HG03439 (cell line): ENCODE measurements around the gene MAN1A2.
"Not testable (repeated sequence)": the region's sequence is repeated elsewhere in the genome, so short reads cannot be mapped to it uniquely, and the experiment has no call there.

Source experiments
- ATAC-seq: cut with Tn5 transposase; IDR thresholded peaks from one replicate; pipeline ENCODE4 v1.9.1; 2021; ENCODE audit warnings: mild to moderate bottlenecking, moderate library complexity; ENCODE audit not compliant: unreplicated experiment

The MAN1A2 gene

DNA sequence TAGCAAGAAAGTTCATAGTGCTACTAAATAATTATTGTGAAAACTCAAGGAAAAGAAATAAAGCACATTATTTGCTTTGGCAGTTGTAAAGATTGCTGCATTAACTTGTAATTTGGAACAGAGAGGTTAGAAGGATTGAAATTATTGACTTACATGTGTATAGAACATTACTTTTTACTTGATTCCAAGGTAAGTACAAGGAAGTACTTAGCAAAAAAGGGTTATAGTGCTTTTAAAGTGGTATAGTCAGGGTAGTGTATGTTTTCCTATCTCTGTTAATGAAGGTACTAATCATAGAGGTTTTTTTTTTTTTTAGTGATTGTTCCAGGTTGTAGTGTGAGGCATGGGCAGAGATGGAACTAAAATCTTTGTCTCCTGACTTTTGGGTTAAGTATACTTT, 29.4 kb downstream of the MAN1A2 start:
- no peak for ATAC-seq

DNA sequence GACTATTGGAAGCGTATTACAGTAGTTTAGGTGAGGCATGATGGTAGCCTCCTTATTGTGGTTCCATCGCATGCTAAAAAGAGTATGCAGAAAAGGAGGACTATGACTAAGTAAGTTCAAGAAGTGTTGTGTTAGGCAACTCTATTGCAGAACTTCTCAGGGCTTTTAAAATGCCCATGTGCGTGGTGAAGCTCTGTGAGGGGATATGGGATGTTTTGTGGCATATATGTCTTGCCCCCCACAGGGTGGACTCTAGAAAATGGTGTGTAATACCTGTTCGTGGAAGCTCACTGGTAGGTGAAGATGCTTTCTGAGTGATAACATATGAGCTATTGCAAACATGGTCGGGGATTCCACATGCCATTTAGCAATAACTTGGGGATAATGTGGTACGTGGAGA, 31.7 kb downstream of the MAN1A2 start:
- ATAC-seq, result no peak

DNA sequence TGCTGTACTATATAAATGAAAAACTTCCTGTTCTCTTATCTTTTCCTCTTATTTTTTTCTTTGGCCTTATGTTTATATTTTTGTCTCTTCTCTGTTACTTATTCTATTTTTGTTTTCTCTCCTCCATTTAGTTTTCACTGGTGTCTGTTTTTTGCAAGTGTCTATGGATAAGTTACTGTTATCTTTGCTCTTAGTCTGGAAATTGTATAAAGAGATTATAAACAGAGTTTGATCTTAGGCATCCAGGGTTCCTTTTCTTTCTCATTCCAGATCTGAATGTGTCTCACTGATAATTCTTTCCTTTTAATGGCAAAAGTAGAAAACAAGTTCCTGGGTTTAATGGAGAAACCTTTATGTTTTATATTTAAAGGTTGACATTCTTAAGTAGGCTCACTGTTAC, 34.5 kb downstream of the MAN1A2 start:
- ATAC-seq, result no peak

DNA sequence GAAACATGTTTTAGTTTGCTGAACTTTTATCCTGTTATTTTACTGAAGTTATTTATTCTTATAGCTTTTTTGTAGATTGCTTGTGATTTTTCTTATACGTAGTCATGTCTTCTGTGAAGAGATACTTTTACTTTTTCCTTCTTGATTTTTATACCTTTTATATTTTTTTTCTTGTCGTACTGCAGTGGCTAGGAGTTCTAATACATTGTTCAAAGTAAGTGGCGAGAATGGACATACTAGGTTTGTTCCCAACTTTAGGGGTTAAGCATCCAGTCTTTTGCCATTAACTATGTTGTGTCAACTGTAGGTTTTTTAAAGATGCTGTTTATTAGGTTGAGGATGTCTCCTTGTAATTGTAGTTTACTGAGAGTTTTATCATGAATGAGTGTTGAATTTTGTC, 36.3 kb downstream of the MAN1A2 start:
- ATAC-seq, result no peak

DNA sequence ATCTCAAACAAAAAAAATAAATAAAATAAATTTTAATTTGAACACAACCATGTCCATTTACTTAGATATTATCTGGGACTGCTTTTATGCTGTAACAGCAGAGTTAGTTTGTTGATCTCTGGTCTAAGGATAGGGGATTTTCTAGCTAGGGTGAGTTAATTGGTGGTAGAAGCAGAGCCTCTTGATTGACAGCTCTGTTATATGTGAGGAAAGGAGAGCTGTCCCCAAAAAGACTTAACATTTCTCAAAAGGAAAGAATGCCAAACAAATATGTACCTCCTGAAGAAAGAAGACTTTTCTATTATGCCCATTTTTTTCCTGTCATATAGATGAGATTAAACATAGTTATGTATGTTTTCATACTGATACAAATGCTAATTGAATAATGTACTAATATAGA, 37.8 kb downstream of the MAN1A2 start:
- no peak for ATAC-seq

DNA sequence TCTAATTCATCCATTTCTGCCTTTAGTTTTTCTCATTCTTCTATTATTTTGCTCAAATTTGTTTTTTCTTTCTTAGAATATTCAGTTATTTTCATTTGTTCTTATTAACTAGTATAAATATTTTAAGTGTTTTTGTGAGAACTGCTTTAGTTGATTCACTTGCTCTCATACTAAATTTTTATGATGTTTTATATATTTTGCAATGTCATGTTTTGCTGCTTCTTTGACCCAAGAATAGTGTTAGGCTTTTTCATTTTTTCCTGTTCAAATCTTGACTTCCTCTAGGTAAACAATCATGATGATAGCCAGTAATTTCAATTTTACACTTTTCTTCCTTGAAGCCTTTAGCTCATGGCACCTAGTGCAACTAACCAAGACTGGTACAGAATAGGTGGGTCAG, 45.2 kb downstream of the MAN1A2 start:
- no peak for ATAC-seq

DNA sequence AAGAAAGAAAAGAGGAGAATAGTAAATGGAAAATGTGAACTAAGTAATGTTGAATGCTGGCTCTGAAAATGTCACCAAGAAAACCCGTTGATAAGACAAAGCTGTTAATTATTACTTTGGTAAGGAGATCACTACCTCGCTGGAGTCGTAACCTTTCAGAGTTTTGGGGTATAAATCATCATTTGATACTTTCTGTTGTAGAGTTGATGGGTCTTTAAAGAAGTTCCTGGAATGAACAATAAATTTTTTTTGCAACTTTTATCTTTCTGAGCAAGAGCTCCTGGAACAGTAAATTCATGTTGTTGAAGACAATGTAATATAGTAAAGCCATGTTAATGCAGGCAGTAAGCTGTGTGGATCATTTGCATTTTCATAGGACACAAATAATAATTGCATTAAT, 46.2 kb downstream of the MAN1A2 start:
- no peak for ATAC-seq

DNA sequence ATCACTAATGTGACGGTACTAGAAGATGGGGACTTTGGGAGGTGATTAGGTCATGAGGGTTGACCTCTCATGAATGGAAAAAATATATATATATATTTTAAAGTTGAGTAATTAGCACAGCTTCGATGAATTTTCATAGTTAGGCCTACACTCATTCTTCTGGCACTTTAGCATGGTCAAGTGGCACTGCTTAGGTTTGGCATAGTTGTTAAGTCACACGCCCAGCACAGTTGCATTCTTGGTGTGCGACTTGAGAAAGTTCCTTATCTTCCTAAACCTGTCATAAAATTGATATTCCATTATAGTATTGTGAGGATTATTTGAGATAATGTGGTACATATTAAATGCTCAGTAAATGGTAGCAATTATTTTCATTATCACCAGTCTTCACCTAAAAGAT, 47.7 kb downstream of the MAN1A2 start:
- ATAC-seq, result no peak

DNA sequence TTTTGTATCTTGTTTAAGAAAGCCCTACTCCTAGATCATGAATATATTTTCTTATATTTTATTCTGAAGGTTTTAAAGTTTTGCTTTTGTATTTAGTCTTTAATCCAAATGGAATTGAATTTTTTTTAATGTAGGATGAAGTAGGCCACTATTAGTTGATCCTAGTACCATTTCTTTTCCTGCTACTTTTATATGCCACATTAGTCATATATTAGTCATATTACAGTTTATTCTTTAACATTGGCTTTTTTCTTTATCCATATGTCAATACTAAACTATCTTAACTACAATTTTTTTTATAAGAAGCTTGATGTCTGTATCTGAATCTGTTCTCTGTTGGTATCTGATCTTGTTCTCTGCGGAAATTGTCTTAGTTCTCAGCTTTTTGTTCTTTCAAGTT, 48.8 kb downstream of the MAN1A2 start:
- no peak for ATAC-seq

DNA sequence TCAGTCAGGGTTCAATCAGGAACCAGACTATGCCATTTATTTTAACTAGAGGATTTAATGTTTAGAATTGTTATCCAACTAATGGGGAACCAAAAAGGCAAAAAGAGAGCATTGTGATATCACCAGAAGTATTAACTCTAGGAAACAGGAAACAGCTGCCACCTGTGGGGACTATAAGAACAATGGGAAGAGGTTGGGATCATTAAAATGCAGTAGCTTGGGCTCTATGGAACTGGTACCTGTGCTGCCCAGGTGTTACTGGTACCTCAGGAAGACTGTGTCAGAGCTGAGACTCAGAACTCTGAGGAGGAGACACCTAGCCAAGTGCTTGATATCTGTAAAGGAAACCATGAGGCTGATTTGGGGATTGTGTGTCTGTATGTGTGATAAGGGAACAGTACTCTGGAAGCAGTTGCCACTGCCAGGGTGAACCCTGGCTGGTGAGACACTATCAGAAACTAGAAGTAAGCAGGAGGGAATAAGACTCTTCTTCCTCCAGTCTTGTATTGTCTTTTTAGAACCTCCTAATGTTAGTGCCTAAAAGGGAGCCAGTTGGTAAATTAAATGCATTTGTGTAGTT, 49.4 kb downstream of the MAN1A2 start:
- ATAC-seq, result no peak

DNA sequence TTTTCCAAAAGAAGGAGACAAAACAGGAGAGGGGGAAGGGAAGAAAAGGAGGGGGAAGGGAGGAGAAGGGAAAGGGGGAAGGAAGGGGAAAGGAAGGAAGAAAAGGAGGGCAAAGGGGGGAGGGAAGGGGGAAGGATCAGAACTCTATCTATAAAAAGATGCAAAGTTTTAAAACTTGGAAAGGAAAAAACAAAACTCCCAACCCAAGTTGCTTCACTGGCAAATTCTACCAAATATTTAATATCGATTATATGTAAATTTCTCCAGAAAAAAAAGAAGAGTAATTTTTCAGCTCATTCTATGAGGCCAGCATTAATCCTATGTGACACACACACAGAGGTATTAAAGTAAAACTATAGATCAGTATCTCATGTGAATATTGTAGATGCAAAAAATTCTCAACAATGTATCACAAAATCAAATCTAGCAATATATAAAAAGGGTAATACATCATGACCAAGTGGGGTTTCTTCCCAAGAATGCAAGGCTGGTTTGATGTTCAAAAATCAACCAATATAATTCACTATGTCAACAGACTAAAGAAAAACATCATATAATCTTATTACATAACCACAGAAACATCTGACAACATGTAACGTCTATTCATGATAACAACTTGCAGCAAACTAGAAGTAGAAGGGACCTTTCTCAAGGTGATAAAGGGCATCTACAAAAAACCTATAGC, 57.9 kb downstream of the MAN1A2 start:
- ATAC-seq, result no peak

DNA sequence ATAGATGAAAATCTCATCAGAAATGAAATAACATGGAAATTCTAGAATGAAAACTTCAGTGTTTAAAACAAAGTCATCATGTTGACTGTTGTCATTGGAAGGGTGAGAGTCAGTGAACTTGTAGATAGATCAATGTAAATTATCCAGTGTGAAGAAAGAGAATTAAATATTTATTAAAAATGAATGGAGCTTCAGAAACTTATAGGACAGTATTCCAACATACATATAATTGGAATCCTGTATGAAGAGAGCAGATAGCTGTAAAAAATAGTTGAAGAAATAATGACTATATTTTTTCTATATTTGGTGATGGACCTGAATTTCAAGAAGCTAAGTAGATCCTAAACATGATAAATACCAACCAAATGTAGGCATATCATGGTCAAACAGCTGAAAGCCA, 60.0 kb downstream of the MAN1A2 start:
- ATAC-seq, result no peak

DNA sequence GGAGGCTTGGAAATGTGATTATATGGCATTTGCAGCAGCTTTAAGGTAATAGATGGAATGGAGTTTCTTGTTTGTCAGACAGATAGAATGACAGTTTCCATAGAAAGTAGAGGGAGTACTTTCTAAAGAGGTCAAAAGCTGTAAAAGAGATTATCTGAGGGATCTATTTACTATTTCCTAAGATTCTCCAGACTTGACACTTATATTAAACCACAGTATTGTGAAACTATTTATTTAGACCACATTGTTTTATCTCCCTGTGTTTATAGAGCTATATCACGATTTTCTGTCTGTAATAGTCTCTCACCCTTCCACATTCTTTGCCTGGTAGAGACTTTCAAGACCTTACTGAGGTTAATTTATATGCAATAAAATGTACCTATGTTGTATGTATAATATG, 66.7 kb downstream of the MAN1A2 start:
- ATAC-seq, result no peak

DNA sequence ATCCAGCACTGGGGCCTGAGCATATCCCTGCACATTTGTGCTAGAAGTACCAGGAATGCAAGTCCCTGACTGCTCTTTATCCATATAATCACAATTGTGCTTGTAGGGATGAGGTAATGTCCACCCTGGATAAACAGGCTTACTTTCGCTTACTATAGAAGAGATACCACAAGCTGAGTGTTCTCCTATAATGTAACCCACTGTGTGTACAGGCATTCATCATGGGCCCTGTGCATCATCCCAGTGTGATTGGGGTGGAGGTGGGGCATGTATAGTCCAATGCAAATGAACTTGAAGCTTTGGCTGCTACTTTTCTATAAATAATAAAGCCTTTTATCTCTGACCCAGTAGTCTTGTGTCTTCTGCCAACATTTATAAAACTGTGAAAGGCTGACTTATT, 69.3 kb downstream of the MAN1A2 start:
- no peak for ATAC-seq

DNA sequence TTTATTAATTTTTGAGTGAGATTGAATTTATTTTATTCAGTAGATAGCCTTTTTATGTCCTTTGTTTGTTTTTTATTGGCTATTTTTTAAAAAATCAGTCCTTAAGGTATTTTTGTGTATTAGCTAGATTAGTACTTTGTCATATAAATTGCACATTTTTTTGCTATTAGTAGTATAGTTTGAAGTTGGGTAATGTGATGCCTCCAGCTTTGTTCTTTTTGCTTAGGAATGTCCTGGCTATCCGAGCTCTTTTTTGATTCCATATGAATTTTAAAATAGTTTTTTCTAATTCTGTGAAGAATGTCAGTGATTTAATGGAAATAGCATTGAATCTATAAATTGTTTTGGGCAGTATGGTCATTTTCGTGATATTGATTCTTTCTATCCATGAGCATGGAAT, 80.4 kb downstream of the MAN1A2 start:
- ATAC-seq, result no peak

DNA sequence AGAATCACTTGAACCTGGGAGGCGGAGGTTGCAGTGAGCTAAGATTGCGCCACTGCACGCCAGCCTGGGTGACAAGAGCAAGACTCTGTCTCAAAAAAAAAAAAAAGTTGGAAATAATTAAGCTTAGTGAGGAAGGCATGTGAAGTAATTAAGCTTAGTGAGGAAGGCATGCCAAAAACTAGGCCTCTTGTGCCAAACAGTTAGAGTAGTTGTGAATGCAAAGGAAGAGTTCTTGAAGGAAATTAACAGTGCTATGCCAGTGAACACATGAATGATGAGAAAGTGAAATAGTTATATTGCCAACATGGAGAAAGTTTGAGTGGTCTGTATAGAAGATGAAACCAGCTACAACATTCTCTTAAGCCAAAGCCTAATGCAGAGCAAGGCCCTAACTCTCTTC, 85.0 kb downstream of the MAN1A2 start:
- no peak for ATAC-seq

DNA sequence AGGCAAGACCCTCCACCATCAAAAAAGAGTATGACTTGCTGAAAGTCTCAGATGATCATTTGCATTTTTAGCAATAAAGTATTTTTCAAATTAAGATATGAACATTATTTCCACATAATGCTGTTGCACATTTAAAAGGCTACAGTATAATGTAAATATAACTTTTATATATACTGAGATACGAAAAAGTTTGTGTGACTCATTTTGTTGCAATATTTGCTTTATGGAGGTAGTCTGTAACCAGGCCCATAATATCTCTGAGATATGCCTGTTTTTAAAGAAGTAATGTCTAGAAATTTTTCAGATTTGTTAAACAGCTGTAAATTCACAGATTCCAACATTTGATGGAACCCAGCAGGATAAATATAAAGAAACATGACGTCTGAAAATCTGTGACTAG, 86.7 kb downstream of the MAN1A2 start:
- ATAC-seq, result no peak

DNA sequence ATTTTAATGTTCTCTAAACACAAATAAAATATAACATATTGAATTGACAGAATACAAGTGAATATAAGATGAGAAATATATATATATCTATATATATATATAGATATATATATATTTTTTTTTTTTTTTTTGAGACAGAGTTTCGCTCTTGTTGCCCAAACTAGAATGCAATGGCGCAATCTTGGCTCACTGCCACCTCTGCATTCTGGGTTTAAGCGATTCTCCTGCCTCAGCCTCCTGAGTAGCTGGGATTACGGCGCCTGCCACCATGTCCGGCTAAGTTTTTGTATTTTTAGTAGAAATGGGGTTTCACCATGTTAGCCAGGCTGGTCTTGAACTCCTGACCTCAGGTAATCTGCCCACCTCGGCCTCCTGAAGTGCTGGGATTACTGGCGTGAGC, 91.2 kb downstream of the MAN1A2 start:
- not testable (repeated sequence) for ATAC-seq

DNA sequence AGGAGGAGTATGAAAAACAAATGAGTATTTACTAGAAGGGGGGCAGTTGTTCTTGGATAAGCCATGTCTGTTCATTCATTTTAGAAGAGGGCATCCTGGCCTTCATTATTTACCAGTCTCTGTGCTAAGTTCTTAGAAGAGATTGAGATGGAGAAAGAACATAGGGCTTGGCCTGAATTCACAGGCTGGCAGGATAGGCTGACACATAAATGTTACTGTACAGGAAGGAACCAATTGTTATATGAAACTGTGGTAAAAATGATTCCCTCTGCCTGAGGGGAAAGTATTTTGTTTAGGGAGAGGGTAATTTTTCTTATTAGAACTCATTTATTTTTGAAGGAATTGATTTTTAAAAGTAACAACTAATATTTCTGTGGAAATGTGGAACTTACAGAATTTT, 99.5 kb downstream of the MAN1A2 start:
- ATAC-seq, result no peak

DNA sequence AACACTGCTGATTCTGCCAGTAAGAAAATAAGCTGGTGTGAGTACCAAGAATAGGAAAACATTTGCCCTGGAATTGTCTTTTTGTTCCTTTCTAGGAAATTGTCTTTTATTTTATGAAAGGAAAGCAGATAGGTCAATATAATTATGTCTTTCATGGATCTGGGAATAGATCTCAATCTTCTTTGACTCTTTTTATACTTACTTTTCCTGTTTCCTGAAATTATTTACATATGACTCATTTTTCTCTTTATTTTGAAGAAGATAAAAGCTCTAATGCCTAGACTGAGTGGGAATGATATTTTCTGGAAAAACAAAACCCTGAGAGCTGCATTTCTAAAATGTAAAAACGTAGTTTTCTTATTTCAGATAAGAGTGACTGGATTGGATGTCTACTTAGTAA, 100.1 kb downstream of the MAN1A2 start:
- no peak for ATAC-seq

DNA sequence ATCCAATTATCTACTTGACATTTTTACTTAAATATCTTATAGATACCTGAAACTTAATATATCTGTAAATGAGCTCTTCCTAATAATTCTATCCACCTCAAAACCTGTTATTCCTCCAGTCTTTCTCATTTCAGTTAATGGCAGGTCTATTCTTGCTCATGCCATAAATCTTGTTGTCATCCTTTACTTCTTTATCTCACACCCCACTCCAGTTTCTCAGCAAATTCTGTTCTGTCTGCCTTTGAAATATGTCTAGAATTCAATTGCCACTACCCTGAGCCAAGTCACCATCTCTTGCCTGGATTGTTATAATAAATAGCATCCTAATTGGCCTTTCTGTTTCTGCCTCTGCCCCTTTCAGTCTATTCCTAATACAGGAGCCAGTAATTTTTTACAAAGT, 105.8 kb downstream of the MAN1A2 start:
- ATAC-seq, result no peak

DNA sequence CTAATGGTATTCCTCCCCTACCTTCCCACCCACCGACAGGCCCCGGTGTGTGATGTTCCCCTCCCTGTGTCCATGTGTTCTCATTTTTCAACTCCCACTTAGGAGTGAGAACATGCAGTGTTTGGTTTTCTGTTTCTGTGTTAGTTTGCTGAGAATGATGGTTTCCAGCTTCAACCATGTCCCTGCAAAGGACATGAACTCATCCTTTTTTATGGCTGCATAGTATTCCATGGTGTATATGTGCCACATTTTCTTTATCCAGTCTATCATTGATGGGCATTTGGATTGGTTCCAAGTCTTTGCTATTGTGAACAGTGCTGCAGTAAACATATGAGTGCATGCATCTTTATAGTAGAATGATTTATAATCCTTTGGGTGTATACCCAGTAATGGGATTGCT, 108.2 kb downstream of the MAN1A2 start:
- ATAC-seq, result not testable (repeated sequence)

DNA sequence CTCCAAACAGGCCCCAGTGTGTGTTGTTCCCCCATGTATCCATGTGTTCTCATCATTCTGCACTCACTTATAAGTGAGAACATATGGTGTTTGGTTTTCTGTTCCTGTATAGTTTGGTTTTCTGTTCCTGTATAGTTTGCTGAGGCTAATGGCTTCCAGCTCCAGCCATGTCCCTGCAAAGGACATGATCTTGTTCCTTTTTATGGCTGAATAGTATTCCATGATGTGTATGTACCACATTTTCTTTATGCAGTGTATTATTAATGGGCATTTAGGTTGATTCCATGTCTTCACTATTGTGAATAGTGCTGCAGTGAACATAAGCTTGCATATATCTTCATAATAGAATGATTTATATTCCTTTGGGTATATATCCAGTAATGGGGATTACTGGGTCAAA, 111.8 kb downstream of the MAN1A2 start:
- ATAC-seq, result no peak
